Smooth muscle cell (in vitro differentiated cells): ENCODE measurements around the gene AOAH. TPM values are rescaled to one million over a fixed set of nuclear protein-coding genes. Genes with fewer than 3 reads are reported as not detected.

Source experiments
- DNase-seq: peaks from one replicate; lab custom pipeline; 2025; ENCODE audit not compliant: unreplicated experiment; lab: John Stamatoyannopoulos, UW
- H2AFZ ChIP-seq: fragments of 200-600 bp; sonication (generic); 2 replicates; pipeline ENCODE4 v1.6.0; 2016; ENCODE audit warnings: antibody characterized with exemption, low read depth, mild to moderate bottlenecking
- H3F3A ChIP-seq: fragments of 200-600 bp; sonication (generic); 2 replicates; pipeline ENCODE4 v1.6.0; 2017; ENCODE audit warnings: antibody characterized with exemption, low read depth
- H3K27ac ChIP-seq: fragments of 200-600 bp; sonication (generic); 2 replicates; pipeline ENCODE4 v1.5.1; 2016; ENCODE audit warnings: low read depth, mild to moderate bottlenecking
- H3K27me3 ChIP-seq: fragments of 200-600 bp; sonication (generic); 2 replicates; pipeline ENCODE4 v1.6.1; 2016; ENCODE audit warnings: low read depth, mild to moderate bottlenecking
- H3K36me3 ChIP-seq: fragments of 200-600 bp; sonication (generic); 2 replicates; pipeline ENCODE4 v1.5.1; 2016; ENCODE audit warnings: low read depth
- H3K4me1 ChIP-seq: fragments of 200-600 bp; sonication (generic); 2 replicates; pipeline ENCODE4 v1.5.1; 2016; ENCODE audit warnings: low read depth
- H3K4me2 ChIP-seq: fragments of 200-600 bp; sonication (generic); 2 replicates; pipeline ENCODE4 v1.6.0; 2016; ENCODE audit warnings: mild to moderate bottlenecking
- H3K4me3 ChIP-seq: fragments of 200-600 bp; sonication (generic); 2 replicates; pipeline ENCODE4 v1.5.1; 2016; ENCODE audit warnings: mild to moderate bottlenecking
- H3K79me2 ChIP-seq: fragments of 200-600 bp; sonication (generic); 2 replicates; pipeline ENCODE4 v1.6.0; 2016; ENCODE audit warnings: low read depth, mild to moderate bottlenecking
- H3K9ac ChIP-seq: fragments of 200-600 bp; sonication (generic); 2 replicates; pipeline ENCODE4 v1.6.0; 2016; ENCODE audit warnings: low read depth
- H3K9me3 ChIP-seq: fragments of 200-600 bp; sonication (generic); replicated peaks from 2 replicates; pipeline ENCODE4 v1.5.1; 2016; ENCODE audit warnings: low read depth
- H4K20me1 ChIP-seq: fragments of 200-600 bp; sonication (generic); 2 replicates; pipeline ENCODE4 v1.6.0; 2016; ENCODE audit warnings: low read depth
- CTCF ChIP-seq: fragments of 200-600 bp; sonication (generic); IDR thresholded peaks from 2 replicates; pipeline ENCODE4 v1.5.1; 2017; ENCODE audit warnings: borderline replicate concordance, mild to moderate bottlenecking, antibody characterized with exemption; ENCODE audit not compliant: insufficient read depth, poor library complexity, severe bottlenecking
- WGBS: methylation state at CpG from one replicate; pipeline ENCODE4 v1.1.7; 2016; ENCODE audit warnings: low lambda C conversion rate; 5-methylcytosine and 5-hydroxymethylcytosine counted together
- polyA plus RNA-seq: library from polyadenylated mRNA; unstranded; fragments of >200 nt; fragmentation: Nextera tagmentation; extraction: Ambion mirVana; gene quantifications from 2 replicates; pipeline ENCODE4 v1.2.1, GENCODE V29; 2016
- total RNA-seq: library from RNA; depleted of rRNA; stranded (reverse); fragments of >200 nt; gene quantifications from 2 replicates; pipeline ENCODE4 v1.2.3, GENCODE V29; 2014

AOAH gene
- total and polyA plus RNA-seq, 2 experiments from 2014 or later = not detected

- H3K4me3 ChIP-seq = no peak overlapping the region
- no peaks in the 10 kb centered on the region for H3K4me1 ChIP-seq
- H3K27me3 ChIP-seq = no peaks in the 10 kb centered on the region
- no peak for TF ChIP-seq CTCF
- 92% methylated on average over 7 of the region's 7 CpGs for WGBS
- H3F3A ChIP-seq = no peaks in the 10 kb centered on the region
- H3K4me2 ChIP-seq = no peak overlapping the region
- H2AFZ ChIP-seq = no peak overlapping the region
- no peaks in the 10 kb centered on the region for H4K20me1 ChIP-seq
- H3K36me3 ChIP-seq = no peaks in the 10 kb centered on the region
- H3K9me3 ChIP-seq = no peaks in the 10 kb centered on the region
- no peak overlapping the region for H3K9ac ChIP-seq
- no peak for DNase-seq
- H3K79me2 ChIP-seq = no peaks in the 10 kb centered on the region
- no peak overlapping the region for H3K27ac ChIP-seq
These were observed 190.6 kb downstream of the AOAH start for GRCh38 chr7:36533717-36534116.

GRCh38 chr7:36532981-36533499 lies 191.3 kb downstream of the AOAH start:
- Histone ChIP-seq H3K27me3 (no peaks in the 10 kb centered on the region), H3K4me2 (no peak overlapping the region), H3K36me3 (no peaks in the 10 kb centered on the region), H3F3A (no peaks in the 10 kb centered on the region), H4K20me1 (no peaks in the 10 kb centered on the region), H3K9me3 (no peaks in the 10 kb centered on the region), H3K27ac (no peak overlapping the region), H3K9ac (no peak overlapping the region), H3K4me1 (no peaks in the 10 kb centered on the region), H3K4me3 (no peak overlapping the region), H3K79me2 (no peaks in the 10 kb centered on the region), H2AFZ (no peak overlapping the region)
- DNase-seq = no peak
- 91% methylated on average over 5 of the region's 5 CpGs for WGBS
- TF ChIP-seq CTCF = no peak

DNA sequence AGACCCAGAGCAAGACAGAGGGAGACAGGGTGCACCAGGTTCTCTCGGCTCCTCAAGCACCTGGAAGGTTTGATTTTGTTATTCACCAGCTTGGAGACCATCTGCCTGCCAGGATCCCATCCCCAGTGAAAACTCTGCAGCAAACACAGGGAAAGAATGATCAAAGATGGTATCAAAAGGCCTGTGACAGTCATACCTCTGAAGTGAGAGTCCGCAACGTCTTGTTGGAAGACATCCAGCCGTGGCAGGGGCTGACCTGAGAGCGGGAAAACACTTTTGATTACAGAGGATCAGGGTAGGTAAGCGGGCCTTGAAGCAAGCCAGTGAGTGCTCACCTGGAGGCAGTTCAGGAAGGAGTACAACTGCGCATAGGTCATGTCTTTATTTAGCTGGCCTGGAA lies 192.3 kb downstream of the AOAH start:
- Histone ChIP-seq H3K27ac (no peak overlapping the region), H3K79me2 (no peaks in the 10 kb centered on the region), H2AFZ (no peak overlapping the region), H3K9ac (no peak overlapping the region), H3K4me3 (no peak overlapping the region), H3K9me3 (no peaks in the 10 kb centered on the region), H3K4me2 (no peak overlapping the region), H3K27me3 (no peaks in the 10 kb centered on the region), H3F3A (peaks cover 4% of the 10 kb centered on the region), H3K4me1 (no peaks in the 10 kb centered on the region), H3K36me3 (no peaks in the 10 kb centered on the region), H4K20me1 (no peaks in the 10 kb centered on the region)
- no peak for DNase-seq
- WGBS = 94% methylated on average over 7 of the region's 7 CpGs
- no peak for TF ChIP-seq CTCF

DNA sequence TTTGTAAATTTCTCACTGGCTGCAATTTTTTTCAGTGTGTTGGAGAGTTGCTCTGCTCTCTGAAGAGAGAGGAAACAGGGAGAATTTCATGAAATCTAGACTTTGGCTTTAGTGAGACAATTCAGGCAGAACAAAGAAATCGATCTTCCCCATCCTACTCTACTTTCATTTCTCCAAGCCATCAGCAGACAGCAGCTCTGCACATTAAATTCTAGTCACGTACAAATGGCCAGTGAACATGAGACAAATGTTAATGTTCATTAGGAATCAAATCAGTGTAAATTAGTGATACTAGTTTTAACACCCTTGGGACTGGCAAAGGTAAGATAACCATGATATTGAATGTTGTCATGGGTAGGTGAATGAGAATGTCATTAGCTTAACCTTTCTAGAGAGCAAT lies 193.8 kb downstream of the AOAH start:
- H3F3A ChIP-seq = peaks cover 4% of the 10 kb centered on the region
- no peak overlapping the region for H3K27ac ChIP-seq
- no peaks in the 10 kb centered on the region for H4K20me1 ChIP-seq
- WGBS = 90% methylated on average over 2 of the region's 2 CpGs
- H3K4me1 ChIP-seq = no peaks in the 10 kb centered on the region
- no peak overlapping the region for H2AFZ ChIP-seq
- H3K4me2 ChIP-seq = no peak overlapping the region
- no peaks in the 10 kb centered on the region for H3K27me3 ChIP-seq
- no peak overlapping the region for H3K4me3 ChIP-seq
- H3K79me2 ChIP-seq = no peaks in the 10 kb centered on the region
- no peaks in the 10 kb centered on the region for H3K9me3 ChIP-seq
- no peak overlapping the region for H3K9ac ChIP-seq
- no peak for TF ChIP-seq CTCF
- DNase-seq = no peak
- no peaks in the 10 kb centered on the region for H3K36me3 ChIP-seq
